Stomach (tissue), 4 donors: ENCODE measurements around the gene DCN.

ENCODE experiments used
- CTCF ChIP-seq, 7 experiments: fragments of 450-650 bp in 4 of 7; fragments of 200-600 bp in 3 of 7; sonication (generic) in 3 of 7; IDR thresholded peaks; one replicate each; pipeline ENCODE4 v1.5.1; 2016 to 2019; ENCODE audit warnings: antibody characterized with exemption in 7 of 7, control low read depth in 2 of 7, mild to moderate bottlenecking in 1 of 7
- EP300 ChIP-seq: sonication (generic); formaldehyde crosslinking; IDR thresholded peaks from one replicate; pipeline ENCODE4 v1.6.1; 2017; ENCODE audit warnings: antibody characterized with exemption
- POLR2A ChIP-seq, 4 donors: fragments of 450-650 bp; IDR thresholded peaks; one replicate each; pipeline ENCODE4 v1.6.1; 2016; ENCODE audit warnings: antibody characterized with exemption in 4 of 4, control low read depth in 2 of 4, mild to moderate bottlenecking in 1 of 4, moderate library complexity in 1 of 4
- POLR2AphosphoS5 ChIP-seq, 3 donors: sonication (generic); formaldehyde crosslinking; IDR thresholded peaks; one replicate each; pipeline ENCODE4 v1.6.1; 2016; ENCODE audit warnings: antibody characterized with exemption in 3 of 3

- TF ChIP-seq CTCF (IDR thresholded peaks at IDR 0.05) (no peak), EP300 (no peak), POLR2A (IDR thresholded peaks at IDR 0.05) (no peak), POLR2AphosphoS5 (IDR thresholded peaks at IDR 0.05) (no peak)
These were observed 42.3 kb downstream of the DCN start for GRCh38 chr12:91140026-91140931.
